Neural crest cell (in vitro differentiated cells): ENCODE measurements around the gene PEAK3. TPM values are rescaled to one million over a fixed set of nuclear protein-coding genes. Genes with fewer than 3 reads are reported as not detected.
A peak's percentile ranks its signal among the peaks of the same experiment; 100 is the strongest.

Experiments
- DNase-seq: peaks from one replicate; pipeline ENCODE4 v3.0.0; 2021; ENCODE audit warnings: low read depth, mixed read lengths, low spot score
- H3K27ac Mint-ChIP-seq: one replicate; pipeline ENCODE4 v1.8.0; 2021; ENCODE audit warnings: mild to moderate bottlenecking, mixed read lengths; ENCODE audit not compliant: unreplicated experiment
- H3K27me3 Mint-ChIP-seq: 2 replicates; pipeline ENCODE4 v1.8.0; 2021; ENCODE audit warnings: low read depth, mild to moderate bottlenecking, mixed read lengths
- H3K36me3 Mint-ChIP-seq: 2 replicates; pipeline ENCODE4 v1.8.0; 2021; ENCODE audit warnings: low read depth, mild to moderate bottlenecking, mixed read lengths
- H3K4me1 Mint-ChIP-seq: 2 replicates; pipeline ENCODE4 v1.8.0; 2021; ENCODE audit warnings: mixed read lengths
- H3K4me3 Mint-ChIP-seq: one replicate; pipeline ENCODE4 v1.8.0; 2021; ENCODE audit warnings: mild to moderate bottlenecking, mixed read lengths
- H3K9me3 Mint-ChIP-seq: 2 replicates; pipeline ENCODE4 v1.8.0; 2021; ENCODE audit warnings: mixed read lengths
- total RNA-seq: library from RNA; stranded (reverse); gene quantifications from 2 replicates; pipeline ENCODE4 v1.2.1, GENCODE V29; 2021
- TF ChIP-seq, protein P1 (sequence below): fragments of 200-600 bp; sonication (generic); conservative IDR thresholded peaks from 2 replicates; pipeline ENCODE4 v1.5.0; 2021; ENCODE audit warnings: antibody characterized with exemption, mild to moderate bottlenecking

The PEAK3 gene
- total RNA-seq, 1 donor from 2014 or later = not detected

GRCh38 chr19:2236314-2237050 lies 45.5 kb downstream of the PEAK3 start, which contains the start of the genes PLEKHJ1 and SF3A2:
TSS of gene PLEKHJ1 (minus strand) at chr19:2236329. CDS start at chr19:2236248, 81 bp downstream.
TSS of gene SF3A2 (plus strand) at chr19:2236824. CDS start at chr19:2243419, 6,595 bp downstream.
- TF ChIP-seq, protein P1, sequence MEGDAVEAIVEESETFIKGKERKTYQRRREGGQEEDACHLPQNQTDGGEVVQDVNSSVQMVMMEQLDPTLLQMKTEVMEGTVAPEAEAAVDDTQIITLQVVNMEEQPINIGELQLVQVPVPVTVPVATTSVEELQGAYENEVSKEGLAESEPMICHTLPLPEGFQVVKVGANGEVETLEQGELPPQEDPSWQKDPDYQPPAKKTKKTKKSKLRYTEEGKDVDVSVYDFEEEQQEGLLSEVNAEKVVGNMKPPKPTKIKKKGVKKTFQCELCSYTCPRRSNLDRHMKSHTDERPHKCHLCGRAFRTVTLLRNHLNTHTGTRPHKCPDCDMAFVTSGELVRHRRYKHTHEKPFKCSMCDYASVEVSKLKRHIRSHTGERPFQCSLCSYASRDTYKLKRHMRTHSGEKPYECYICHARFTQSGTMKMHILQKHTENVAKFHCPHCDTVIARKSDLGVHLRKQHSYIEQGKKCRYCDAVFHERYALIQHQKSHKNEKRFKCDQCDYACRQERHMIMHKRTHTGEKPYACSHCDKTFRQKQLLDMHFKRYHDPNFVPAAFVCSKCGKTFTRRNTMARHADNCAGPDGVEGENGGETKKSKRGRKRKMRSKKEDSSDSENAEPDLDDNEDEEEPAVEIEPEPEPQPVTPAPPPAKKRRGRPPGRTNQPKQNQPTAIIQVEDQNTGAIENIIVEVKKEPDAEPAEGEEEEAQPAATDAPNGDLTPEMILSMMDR = peak; percentile 97
- Mint-ChIP-seq H3K4me1 (peaks cover 60% of the 10 kb centered on the region), H3K27me3 (peaks cover 13% of the 10 kb centered on the region), H3K9me3 (no peaks in the 10 kb centered on the region), H3K27ac (peak within 1 kb of the TSS; percentile 98), H3K4me3 (peak within 1 kb of the TSS; percentile 97), H3K36me3 (peaks cover 14% of the 10 kb centered on the region)
- peak; percentile 98 for DNase-seq

DNA sequence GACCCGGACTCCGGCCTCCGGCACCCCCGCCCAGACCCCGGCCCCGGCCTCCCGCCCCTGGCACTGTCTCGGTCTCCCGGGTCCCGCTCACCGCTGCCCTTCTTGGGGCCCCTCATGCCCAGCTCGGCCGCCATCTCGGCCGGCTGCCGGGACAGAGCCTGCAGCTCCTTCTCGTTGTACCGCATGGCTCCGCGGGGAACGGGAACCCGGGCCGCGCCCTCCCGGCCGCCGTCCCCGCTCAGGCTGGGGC lies 46.0 kb downstream of the PEAK3 start:
- Mint-ChIP-seq H3K36me3 (peaks cover 15% of the 10 kb centered on the region), H3K27ac (no peak overlapping the region), H3K4me3 (peak overlapping the region; percentile 97), H3K9me3 (no peaks in the 10 kb centered on the region), H3K27me3 (peaks cover 15% of the 10 kb centered on the region), H3K4me1 (peaks cover 55% of the 10 kb centered on the region)
- TF ChIP-seq, protein P1 = no peak
- DNase-seq = no peak

GRCh38 chr19:2235381-2236063 lies 46.5 kb downstream of the PEAK3 start:
- H3K27me3 Mint-ChIP-seq = peaks cover 15% of the 10 kb centered on the region
- peaks cover 50% of the 10 kb centered on the region for H3K4me1 Mint-ChIP-seq
- peak overlapping the region; percentile 95 for H3K4me3 Mint-ChIP-seq
- DNase-seq = no peak
- TF ChIP-seq, protein P1 = no peak
- no peaks in the 10 kb centered on the region for H3K9me3 Mint-ChIP-seq
- peak overlapping the region; percentile 78 for H3K27ac Mint-ChIP-seq
- peaks cover 15% of the 10 kb centered on the region for H3K36me3 Mint-ChIP-seq

DNA sequence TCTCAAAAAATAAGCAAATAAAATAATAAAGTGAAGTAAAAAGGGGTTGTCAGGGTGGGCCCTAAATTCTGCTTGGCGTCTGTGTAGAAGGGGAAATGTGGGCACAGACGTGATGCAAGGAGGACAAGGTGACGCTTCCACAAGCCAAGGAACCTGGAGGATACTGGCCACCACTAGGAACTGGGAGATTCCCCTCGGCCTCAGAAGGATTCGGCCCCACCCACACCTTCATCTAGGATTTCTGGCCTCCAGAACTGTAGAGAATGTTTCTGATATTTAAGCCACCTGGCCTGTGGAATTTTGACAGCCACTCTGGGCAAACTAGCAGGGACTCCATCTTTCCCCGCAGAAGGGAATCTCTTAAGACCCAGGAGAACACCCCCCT lies 47.0 kb downstream of the PEAK3 start:
- TF ChIP-seq, protein P1 = no peak
- H3K4me3 Mint-ChIP-seq = peak overlapping the region; percentile 95
- DNase-seq = no peak
- H3K27ac Mint-ChIP-seq = peak overlapping the region; percentile 78
- peaks cover 15% of the 10 kb centered on the region for H3K27me3 Mint-ChIP-seq
- H3K36me3 Mint-ChIP-seq = peaks cover 15% of the 10 kb centered on the region
- peaks cover 46% of the 10 kb centered on the region for H3K4me1 Mint-ChIP-seq
- H3K9me3 Mint-ChIP-seq = no peaks in the 10 kb centered on the region

DNA sequence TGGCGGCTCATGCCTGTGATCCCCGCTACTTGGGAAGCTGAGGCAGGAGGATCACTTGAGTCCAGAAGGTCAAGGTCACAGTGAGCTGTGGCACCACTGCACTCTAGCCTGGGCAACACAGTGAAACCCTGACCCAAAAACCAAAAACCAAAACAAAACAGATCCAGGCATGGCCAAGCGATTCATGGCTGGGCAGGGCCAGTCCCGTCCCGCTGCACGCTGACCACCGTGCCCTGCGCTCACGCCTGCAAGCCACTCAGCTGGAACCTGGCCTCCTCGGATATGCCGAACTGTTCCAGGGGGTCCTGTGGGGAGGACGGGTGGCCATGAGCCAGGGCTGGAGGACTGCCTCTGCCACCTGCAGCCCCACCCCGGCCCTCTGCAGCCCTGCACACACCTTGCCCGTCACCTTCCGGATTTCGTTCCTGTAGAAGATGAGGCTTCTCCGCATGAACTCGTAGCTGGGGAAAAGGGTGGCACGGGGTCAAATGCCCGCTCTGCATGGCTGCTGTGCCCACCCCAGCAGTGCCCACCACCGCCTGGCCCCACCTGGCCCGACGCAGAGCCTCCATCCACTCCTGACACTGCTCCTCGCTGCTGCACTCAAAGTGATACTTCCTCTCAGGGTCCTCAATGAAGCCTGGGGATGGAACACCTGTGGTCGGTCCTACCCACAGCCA lies 48.2 kb downstream of the PEAK3 start:
- Mint-ChIP-seq H3K4me1 (peaks cover 34% of the 10 kb centered on the region), H3K9me3 (no peaks in the 10 kb centered on the region), H3K4me3 (peak overlapping the region; percentile 95), H3K36me3 (peaks cover 18% of the 10 kb centered on the region), H3K27me3 (peaks cover 17% of the 10 kb centered on the region), H3K27ac (peak overlapping the region; percentile 50)
- no peak for DNase-seq
- TF ChIP-seq, protein P1 = no peak
